Urinary bladder (tissue), 4 donors: Measurements from ENCODE around the gene DNAH7. TPM values are rescaled to one million over a fixed set of nuclear protein-coding genes. Genes with fewer than 3 reads are reported as not detected.

Experiments used
- DNase-seq: peaks from one replicate; pipeline ENCODE4 v3.0.0-alpha.2; 2015; ENCODE audit errors: extremely low spot score
- H3K27ac ChIP-seq: one replicate; pipeline ENCODE4 v1.5.1; 2013; ENCODE audit warnings: low read depth, mild to moderate bottlenecking, moderate library complexity
- H3K36me3 ChIP-seq: one replicate; pipeline ENCODE4 v1.6.1; 2013; ENCODE audit warnings: mild to moderate bottlenecking, moderate library complexity; ENCODE audit not compliant: insufficient read depth
- H3K4me1 ChIP-seq: one replicate; pipeline ENCODE4 v1.6.1; 2013; ENCODE audit warnings: mild to moderate bottlenecking, moderate library complexity; ENCODE audit not compliant: insufficient read depth
- H3K4me3 ChIP-seq: one replicate; pipeline ENCODE4 v1.5.1; 2013; ENCODE audit warnings: low read depth, low read length
- WGBS: extraction: QIAGEN DNeasy Blood & Tissue Kit; methylation state at CpG from one replicate; pipeline ENCODE4 v1.1.7; 2013; 5-methylcytosine and 5-hydroxymethylcytosine counted together
- polyA plus RNA-seq: library from polyadenylated mRNA; stranded (reverse); fragments of 200-250 nt; gene quantifications from one replicate; pipeline ENCODE4 v1.2.3, GENCODE V29; 2013
- total RNA-seq: library from RNA; depleted of rRNA; stranded (reverse); fragments of >200 nt; gene quantifications from one replicate; pipeline ENCODE4 v1.2.3, GENCODE V29; 2014
- donor health status: healthy with polysubstance abuse.
- donor health status: healthy.

Gene DNAH7
- total and polyA plus RNA-seq, 2 donors: 0.28 to 3.5 TPM

DNA sequence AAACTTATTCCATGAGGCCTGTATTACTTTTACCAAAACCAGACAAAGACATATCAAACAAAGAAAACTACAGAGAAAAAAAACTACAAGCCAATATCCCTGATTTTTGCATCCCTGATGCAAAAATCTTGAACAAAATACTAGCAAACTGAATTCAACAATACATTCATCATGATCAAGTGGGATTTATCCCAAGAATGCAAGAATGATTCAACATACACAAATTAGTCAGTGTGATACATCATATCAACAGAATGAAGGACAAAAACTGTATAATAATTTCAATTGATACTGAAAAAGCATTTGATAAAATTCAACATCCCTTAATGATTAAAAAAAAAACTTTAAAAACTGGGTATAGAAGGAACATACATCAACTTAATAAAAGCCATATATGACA is 304.8 kb downstream of the DNAH7 start:
- H3K36me3 ChIP-seq: no peaks in the 10 kb centered on the region
- no peak for DNase-seq
- H3K27ac ChIP-seq: no peak overlapping the region
- H3K4me1 ChIP-seq: no peaks in the 10 kb centered on the region
- no peak overlapping the region for H3K4me3 ChIP-seq

DNA sequence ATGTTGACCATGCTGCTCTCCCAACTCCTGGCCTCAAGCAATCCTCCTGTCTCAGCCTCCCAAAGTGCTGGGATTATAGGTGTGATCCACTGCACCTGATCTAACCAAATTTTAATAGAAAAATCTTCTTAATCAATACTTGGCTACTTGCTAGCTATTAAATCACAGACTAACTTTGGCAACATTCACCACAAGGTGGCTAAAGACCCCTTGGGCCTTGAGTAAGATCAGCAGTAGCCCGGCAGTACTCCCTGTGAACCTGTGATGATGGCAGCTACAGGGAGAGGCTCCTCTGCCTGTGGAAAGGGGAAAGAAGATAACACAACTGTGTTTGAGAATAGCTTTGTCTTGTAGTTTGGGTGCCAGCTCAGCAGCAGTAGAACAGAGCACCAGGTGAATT is 308.8 kb downstream of the DNAH7 start:
- H3K4me3 ChIP-seq: no peak overlapping the region
- no peak for DNase-seq
- no peak overlapping the region for H3K27ac ChIP-seq
- WGBS: 94% methylated on average over 1 of the region's 1 CpG
- H3K36me3 ChIP-seq: no peaks in the 10 kb centered on the region
- H3K4me1 ChIP-seq: no peaks in the 10 kb centered on the region

DNA sequence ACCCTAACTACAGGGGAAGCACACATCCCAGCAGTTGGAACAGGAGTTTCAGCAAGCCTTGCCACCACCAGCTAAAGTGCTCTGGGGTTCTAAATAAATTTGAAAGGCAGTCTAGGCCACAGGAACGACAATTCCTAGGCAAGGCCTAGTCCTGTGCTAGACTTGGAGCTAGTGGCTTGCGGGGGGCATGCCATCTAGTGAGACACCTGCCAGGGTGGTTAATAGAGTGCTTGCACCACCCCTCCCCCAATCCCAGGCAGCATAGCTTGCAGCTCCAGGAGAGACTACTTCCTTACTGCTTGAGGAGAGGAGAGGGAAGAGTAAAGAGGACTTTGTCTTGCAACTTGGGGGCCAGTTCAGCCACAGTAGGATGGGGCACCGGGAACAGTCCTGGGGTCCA is 309.8 kb downstream of the DNAH7 start:
- no peaks in the 10 kb centered on the region for H3K4me1 ChIP-seq
- no peak overlapping the region for H3K4me3 ChIP-seq
- H3K27ac ChIP-seq: no peak overlapping the region
- 98% methylated on average over 3 of the region's 3 CpGs for WGBS
- DNase-seq: no peak
- no peaks in the 10 kb centered on the region for H3K36me3 ChIP-seq

DNA sequence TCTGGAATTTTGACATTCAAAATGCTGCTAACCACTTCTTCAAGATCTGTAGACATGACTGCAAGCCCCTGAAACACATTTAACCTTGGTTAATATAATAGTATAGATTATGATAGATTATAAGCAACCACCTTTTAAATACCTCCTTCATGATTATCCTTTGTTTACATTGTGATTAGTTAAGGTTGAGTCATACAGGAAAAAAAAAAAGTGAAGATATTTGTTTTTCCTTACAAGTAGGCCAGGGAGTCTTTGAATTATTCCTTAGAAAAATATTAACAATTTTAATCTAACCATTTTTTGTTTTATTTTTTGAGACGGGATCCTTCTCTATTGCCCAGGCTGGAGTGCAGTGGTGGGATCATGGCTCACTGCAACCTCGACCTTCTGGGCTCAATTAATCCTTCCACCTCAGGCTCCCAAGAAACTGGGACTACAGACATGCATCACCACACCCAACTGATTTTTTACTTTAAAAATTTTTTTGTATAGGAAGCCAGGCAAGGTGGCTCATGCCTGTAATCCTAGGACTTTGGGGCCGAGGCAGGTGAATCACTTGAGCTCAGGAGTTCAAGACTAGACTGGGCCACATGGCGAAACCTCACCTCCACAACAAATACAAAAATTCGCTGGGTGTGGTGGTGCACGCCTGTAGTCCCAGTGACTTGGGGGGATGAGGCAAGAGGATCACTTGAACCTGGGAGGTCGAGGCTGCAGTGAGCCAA is 312.3 kb downstream of the DNAH7 start:
- 77% methylated on average over 7 of the region's 7 CpGs for WGBS

DNA sequence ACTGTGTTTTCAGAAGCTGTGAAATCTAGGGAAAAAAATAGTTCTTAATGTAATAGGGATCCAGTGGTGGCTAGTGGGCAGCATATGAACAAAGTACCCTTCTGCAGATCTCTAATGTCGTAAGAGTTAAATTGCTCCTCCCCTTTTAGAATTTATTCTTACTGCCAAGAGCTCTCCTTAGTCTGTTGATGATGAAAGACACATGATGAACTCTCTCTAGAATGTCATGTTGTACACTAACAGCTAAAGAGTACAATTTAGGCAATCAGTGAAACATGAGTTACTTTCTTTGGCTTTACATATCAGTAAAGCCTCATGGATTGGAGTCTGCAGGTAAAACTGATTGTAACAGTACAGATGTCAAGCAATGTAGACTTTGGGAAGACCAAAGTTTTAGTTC is 327.4 kb downstream of the DNAH7 start:
- H3K27ac ChIP-seq: no peak overlapping the region
- 96% methylated on average over 1 of the region's 1 CpG for WGBS
- H3K4me3 ChIP-seq: no peak overlapping the region
- no peak for DNase-seq
- peaks cover 2% of the 10 kb centered on the region for H3K36me3 ChIP-seq
- no peaks in the 10 kb centered on the region for H3K4me1 ChIP-seq

More for the DNA sequence above, 312.3 kb downstream of the DNAH7 start:
- no peak overlapping the region for H3K27ac ChIP-seq
- H3K4me3 ChIP-seq: no peak overlapping the region
- no peaks in the 10 kb centered on the region for H3K36me3 ChIP-seq
- no peaks in the 10 kb centered on the region for H3K4me1 ChIP-seq
- DNase-seq: no peak

DNA sequence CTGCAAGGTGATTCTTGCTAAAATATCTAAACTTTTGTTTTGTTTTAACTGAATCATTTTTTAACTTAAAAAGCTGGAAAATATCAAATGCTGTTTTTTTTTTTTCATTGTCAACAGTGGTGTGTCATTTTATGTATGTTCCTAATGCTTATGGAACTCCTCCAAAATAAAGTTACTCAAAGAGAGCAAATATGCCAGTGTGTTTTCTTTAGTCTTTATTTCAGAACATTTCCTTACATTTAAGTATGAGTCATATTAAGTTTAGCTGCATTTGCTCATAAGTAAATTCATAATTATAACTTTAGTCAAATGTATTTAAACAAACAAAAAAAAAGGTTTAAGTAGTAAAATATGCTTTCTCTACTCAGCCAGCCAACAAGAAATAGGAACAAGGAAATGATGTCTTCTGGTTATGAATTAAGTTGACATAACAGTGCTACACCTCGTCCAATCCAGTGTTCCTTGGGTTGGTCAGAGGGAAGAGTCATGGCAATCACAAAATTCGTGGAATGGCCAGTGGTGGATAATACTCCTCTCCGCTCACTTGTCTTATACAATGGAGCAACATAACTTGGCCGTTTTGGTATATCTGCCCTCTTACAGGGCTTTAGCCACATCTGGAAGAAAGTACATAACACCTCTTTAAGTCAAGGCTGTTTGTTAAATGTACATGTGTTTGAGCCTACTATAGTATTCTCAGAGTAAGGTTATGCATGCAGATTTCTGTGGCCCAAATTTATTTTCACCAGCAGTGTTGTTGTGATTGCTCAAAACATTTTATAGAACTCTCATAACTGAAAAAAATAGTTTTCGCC is 330.9 kb downstream of the DNAH7 start:
- H3K27ac ChIP-seq: no peak overlapping the region
- peaks cover 2% of the 10 kb centered on the region for H3K36me3 ChIP-seq
- 85% methylated on average over 5 of the region's 5 CpGs for WGBS
- H3K4me3 ChIP-seq: no peak overlapping the region
- no peak for DNase-seq
- H3K4me1 ChIP-seq: no peaks in the 10 kb centered on the region

GRCh38 chr2:195735347-195735746 is 333.3 kb downstream of the DNAH7 start:
- no peaks in the 10 kb centered on the region for H3K4me1 ChIP-seq
- H3K4me3 ChIP-seq: no peak overlapping the region
- no peak for DNase-seq
- 97% methylated on average over 1 of the region's 1 CpG for WGBS
- H3K36me3 ChIP-seq: peaks cover 5% of the 10 kb centered on the region
- H3K27ac ChIP-seq: no peak overlapping the region

DNA sequence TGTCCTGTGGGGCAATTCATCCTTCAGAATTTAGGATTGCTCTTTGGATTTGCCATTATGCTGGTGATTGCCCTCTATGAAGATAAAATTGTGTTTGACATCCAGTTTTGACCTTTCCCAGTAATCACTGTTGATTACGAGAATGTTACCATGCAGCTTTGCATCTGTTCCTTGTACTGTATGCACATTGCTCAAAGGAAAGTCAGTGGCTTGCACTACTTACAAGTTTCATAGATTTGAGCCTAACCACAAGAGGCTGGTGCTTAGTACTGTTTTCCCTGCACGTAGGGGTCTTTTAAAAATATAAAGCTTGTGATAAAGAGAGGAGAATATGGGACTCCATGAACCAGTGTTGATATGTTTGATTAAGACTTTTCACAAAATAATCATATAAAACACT is 333.7 kb downstream of the DNAH7 start:
- Histone ChIP-seq H3K27ac (no peak overlapping the region), H3K4me1 (no peaks in the 10 kb centered on the region), H3K4me3 (no peak overlapping the region), H3K36me3 (peaks cover 7% of the 10 kb centered on the region)
- no peak for DNase-seq
- WGBS: 87% methylated on average over 2 of the region's 2 CpGs

DNA sequence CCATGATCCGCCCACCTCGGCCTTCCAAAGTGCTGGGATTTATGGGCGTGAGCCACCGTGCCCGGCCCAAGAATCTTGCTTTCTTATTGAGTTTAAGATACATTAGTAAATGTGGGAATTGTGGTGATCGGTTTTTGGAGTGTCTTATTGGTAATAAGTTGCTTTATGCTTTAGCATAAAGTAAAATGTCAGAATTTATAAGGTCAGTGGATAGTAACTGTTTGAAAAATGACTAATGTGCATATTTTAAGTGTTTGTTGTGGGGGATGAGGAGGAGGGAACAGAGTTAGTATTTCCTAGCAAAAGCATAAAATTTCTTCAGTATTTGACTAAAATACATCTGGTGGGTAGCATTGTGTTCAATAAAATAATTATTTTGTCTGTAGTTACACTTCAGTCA is 334.2 kb downstream of the DNAH7 start:
- H3K27ac ChIP-seq: no peak overlapping the region
- 94% methylated on average over 6 of the region's 6 CpGs for WGBS
- no peak for DNase-seq

GRCh38 chr2:195733831-195734230 is 334.8 kb downstream of the DNAH7 start:
- Histone ChIP-seq H3K4me3 (no peak overlapping the region), H3K36me3 (peaks cover 7% of the 10 kb centered on the region), H3K27ac (no peak overlapping the region), H3K4me1 (no peaks in the 10 kb centered on the region)
- DNase-seq: no peak

More for the DNA sequence above, 334.2 kb downstream of the DNAH7 start:
- Histone ChIP-seq H3K4me3 (no peak overlapping the region), H3K36me3 (peaks cover 7% of the 10 kb centered on the region), H3K4me1 (no peaks in the 10 kb centered on the region)

- H3K27ac ChIP-seq: no peak overlapping the region
- WGBS: 75% methylated on average over 1 of the region's 1 CpG
- H3K4me3 ChIP-seq: no peak overlapping the region
- no peak for DNase-seq
- H3K36me3 ChIP-seq: peaks cover 5% of the 10 kb centered on the region
- no peaks in the 10 kb centered on the region for H3K4me1 ChIP-seq
These were observed 336.1 kb downstream of the DNAH7 start for GRCh38 chr2:195732574-195732973.

DNA sequence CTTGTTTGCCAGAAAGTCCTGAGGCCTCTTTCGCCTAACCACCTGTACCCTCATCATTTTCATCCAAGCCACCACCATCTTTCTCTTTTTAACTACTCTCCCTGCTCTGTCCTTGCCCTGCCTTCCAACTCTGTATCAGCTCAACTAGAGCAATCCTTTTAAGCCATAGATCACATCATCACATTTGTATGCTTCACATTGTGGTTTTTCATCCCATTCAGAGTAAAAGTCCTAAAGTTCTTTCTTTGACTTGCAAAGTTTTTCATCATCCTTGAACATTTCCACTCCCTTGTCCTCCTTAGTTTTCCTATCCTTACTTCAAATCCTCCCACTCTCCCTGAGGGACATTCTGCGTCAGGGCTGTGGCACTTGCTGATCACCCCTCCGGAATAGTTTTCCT is 337.7 kb downstream of the DNAH7 start:
- Histone ChIP-seq H3K27ac (no peak overlapping the region), H3K4me1 (no peaks in the 10 kb centered on the region), H3K36me3 (peaks cover 5% of the 10 kb centered on the region), H3K4me3 (no peak overlapping the region)
- DNase-seq: no peak
- 97% methylated on average over 3 of the region's 3 CpGs for WGBS

DNA sequence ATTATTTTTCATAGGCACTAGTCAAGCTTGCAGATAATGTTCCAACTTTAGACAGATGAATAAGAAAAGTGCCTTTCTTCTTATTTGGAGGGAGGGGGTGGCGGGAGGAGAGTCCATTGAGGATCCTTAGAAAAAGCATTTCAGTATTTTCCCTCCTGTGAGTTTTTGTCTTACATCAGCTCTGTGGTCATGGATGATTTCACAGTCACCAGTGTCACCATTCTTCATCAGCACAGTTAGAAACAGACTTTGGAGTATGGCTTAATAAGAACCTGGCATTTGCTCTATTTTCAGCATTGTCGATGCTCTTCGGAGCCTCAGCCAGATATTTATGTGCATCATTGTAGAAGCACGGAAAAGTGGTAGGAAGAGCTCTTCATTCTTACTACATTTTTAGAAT is 341.5 kb downstream of the DNAH7 start:
- DNase-seq: no peak
- Histone ChIP-seq H3K4me1 (no peaks in the 10 kb centered on the region), H3K27ac (no peak overlapping the region), H3K36me3 (peaks cover 4% of the 10 kb centered on the region), H3K4me3 (no peak overlapping the region)
- 97% methylated on average over 4 of the region's 4 CpGs for WGBS

DNA sequence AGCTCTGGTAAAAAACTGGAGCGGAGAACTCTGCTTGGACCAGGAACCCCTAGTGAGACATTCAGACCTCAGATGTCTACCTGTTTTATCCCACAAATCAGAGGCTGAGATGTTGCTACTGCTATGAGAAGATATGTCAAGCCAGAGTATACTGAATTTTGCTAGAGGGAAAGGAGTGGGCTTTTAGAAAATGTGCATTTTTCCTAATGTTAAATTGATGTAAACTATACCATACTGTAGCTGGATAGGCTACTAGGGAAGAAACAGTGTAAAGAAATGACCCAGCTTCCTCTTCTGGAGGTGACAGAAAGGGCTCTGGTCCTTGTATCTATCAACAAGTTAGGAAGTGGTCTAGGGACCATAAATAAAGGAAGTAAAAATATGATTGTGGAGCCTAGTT is 346.6 kb downstream of the DNAH7 start:
- Histone ChIP-seq H3K27ac (no peak overlapping the region), H3K4me3 (no peak overlapping the region), H3K4me1 (no peaks in the 10 kb centered on the region), H3K36me3 (no peaks in the 10 kb centered on the region)
- WGBS: 98% methylated on average over 1 of the region's 1 CpG
- no peak for DNase-seq
